Type B pancreatic cell (in vitro differentiated cells): ENCODE results near the gene THOP1. TPM values are rescaled to one million over a fixed set of nuclear protein-coding genes. Genes with fewer than 3 reads are reported as not detected.

Experiments used
- DNase-seq: peaks from one replicate; pipeline ENCODE4 v3.0.0; 2021; ENCODE audit warnings: mixed read lengths; ENCODE audit not compliant: unreplicated experiment; ENCODE audit errors: extremely low spot score
- H3K27ac Mint-ChIP-seq: 2 replicates; pipeline ENCODE4 v1.8.0; 2021; ENCODE audit warnings: mild to moderate bottlenecking, mixed read lengths
- H3K27me3 Mint-ChIP-seq: 2 replicates; pipeline ENCODE4 v1.8.0; 2021; ENCODE audit warnings: mixed read lengths
- H3K36me3 Mint-ChIP-seq: 2 replicates; pipeline ENCODE4 v1.8.0; 2021; ENCODE audit warnings: mixed read lengths
- H3K4me1 Mint-ChIP-seq: one replicate; pipeline ENCODE4 v1.8.0; 2021; ENCODE audit warnings: mixed read lengths; ENCODE audit not compliant: unreplicated experiment
- H3K4me3 Mint-ChIP-seq: 2 replicates; pipeline ENCODE4 v1.8.0; 2021; ENCODE audit warnings: mild to moderate bottlenecking, mixed read lengths
- H3K9me3 Mint-ChIP-seq: 2 replicates; pipeline ENCODE4 v1.8.0; 2021; ENCODE audit warnings: mixed read lengths
- CTCF ChIP-seq: fragments of 200-600 bp; sonication (generic); conservative IDR thresholded peaks from 2 replicates; pipeline ENCODE4 v1.5.0; 2021; ENCODE audit warnings: antibody characterized with exemption, mild to moderate bottlenecking
- total RNA-seq: library from RNA; stranded (reverse); gene quantifications from 2 replicates; pipeline ENCODE4 v1.2.1, GENCODE V29; 2021; ENCODE audit warnings: low replicate concordance

Gene THOP1
- total RNA-seq, 1 donor from 2014 or later = 109 TPM

- Mint-ChIP-seq H3K9me3 (peaks cover 18% of the 10 kb centered on the region), H3K27me3 (no peaks in the 10 kb centered on the region), H3K4me1 (peaks cover 1% of the 10 kb centered on the region), H3K27ac (no peak overlapping the region), H3K4me3 (no peak overlapping the region), H3K36me3 (peaks cover 44% of the 10 kb centered on the region)
- TF ChIP-seq CTCF = no peak
- no peak for DNase-seq
Measured at GRCh38 chr19:2847507-2847906, 62.2 kb downstream of the THOP1 start.

GRCh38 chr19:2848616-2849015, 63.3 kb downstream of the THOP1 start:
- Mint-ChIP-seq H3K4me3 (no peak overlapping the region), H3K36me3 (peaks cover 55% of the 10 kb centered on the region), H3K27me3 (no peaks in the 10 kb centered on the region), H3K4me1 (no peaks in the 10 kb centered on the region), H3K9me3 (peaks cover 20% of the 10 kb centered on the region), H3K27ac (no peak overlapping the region)
- no peak for DNase-seq
- TF ChIP-seq CTCF = no peak

GRCh38 chr19:2850256-2850925, 65.1 kb downstream of the THOP1 start:
- peak overlapping the region; percentile 8 for H3K4me3 Mint-ChIP-seq
- DNase-seq = no peak
- H3K27me3 Mint-ChIP-seq = no peaks in the 10 kb centered on the region
- no peak overlapping the region for H3K27ac Mint-ChIP-seq
- peaks cover 64% of the 10 kb centered on the region for H3K36me3 Mint-ChIP-seq
- H3K4me1 Mint-ChIP-seq = no peaks in the 10 kb centered on the region
- no peak for TF ChIP-seq CTCF
- peaks cover 20% of the 10 kb centered on the region for H3K9me3 Mint-ChIP-seq

GRCh38 chr19:2852598-2852997, 67.3 kb downstream of the THOP1 start:
- no peak overlapping the region for H3K4me3 Mint-ChIP-seq
- H3K36me3 Mint-ChIP-seq = peaks cover 59% of the 10 kb centered on the region
- no peak overlapping the region for H3K27ac Mint-ChIP-seq
- no peaks in the 10 kb centered on the region for H3K27me3 Mint-ChIP-seq
- no peak for TF ChIP-seq CTCF
- peaks cover 25% of the 10 kb centered on the region for H3K9me3 Mint-ChIP-seq
- H3K4me1 Mint-ChIP-seq = no peaks in the 10 kb centered on the region
- DNase-seq = no peak

- DNase-seq = no peak
- no peak overlapping the region for H3K4me3 Mint-ChIP-seq
- TF ChIP-seq CTCF = no peak
- no peaks in the 10 kb centered on the region for H3K27me3 Mint-ChIP-seq
- no peaks in the 10 kb centered on the region for H3K4me1 Mint-ChIP-seq
- no peak overlapping the region for H3K27ac Mint-ChIP-seq
- peaks cover 25% of the 10 kb centered on the region for H3K9me3 Mint-ChIP-seq
- peaks cover 59% of the 10 kb centered on the region for H3K36me3 Mint-ChIP-seq
Measured at GRCh38 chr19:2853015-2853606, 67.8 kb downstream of the THOP1 start.
